ENCODE measurements around the gene AP3S1. TPM values are rescaled to one million over a fixed set of nuclear protein-coding genes. Genes with fewer than 3 reads are reported as not detected.
"Not testable (repeated sequence)": the region's sequence is repeated elsewhere in the genome, so short reads cannot be mapped to it uniquely, and the experiment has no call there.

The AP3S1 gene
- total and polyA plus RNA-seq, 9 donors, result 49.6 to 176 (median 87.2) TPM

DNA sequence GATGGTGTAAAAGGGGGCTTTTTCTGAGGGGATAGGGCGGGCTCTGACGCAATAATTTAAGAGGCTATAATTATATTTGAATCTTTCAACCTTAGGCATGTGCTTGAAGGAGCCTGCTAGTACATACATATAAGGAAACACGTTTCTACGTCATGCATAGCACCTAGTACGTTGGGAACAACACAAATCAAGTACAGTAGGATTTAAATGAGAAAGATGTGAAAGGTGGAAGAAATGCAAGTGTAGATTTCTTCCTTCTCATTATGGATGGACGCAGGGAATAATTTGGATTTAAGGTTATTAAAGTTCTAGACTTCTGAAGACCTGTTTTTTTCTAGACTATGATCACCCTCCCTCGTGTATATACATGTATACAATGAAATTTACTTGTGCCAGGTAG is 24.3 kb upstream of the AP3S1 start:
- no peak overlapping the region for H3K27ac ChIP-seq
- no peaks in the 10 kb centered on the region for H3K9me3 ChIP-seq
- DNase-seq, result no peak
- 81 to 92% (median 89%) methylated on average over 7 of the region's 7 CpGs for WGBS, 3 donors
- no peaks in the 10 kb centered on the region for H3K27me3 ChIP-seq
- TF ChIP-seq POLR2A (IDR thresholded peaks at IDR 0.05), result no peak
- TF ChIP-seq EP300 (IDR thresholded peaks at IDR 0.05), result no peak
- TF ChIP-seq CTCF (IDR thresholded peaks at IDR 0.05), result no peak
- H3K4me3 ChIP-seq, result no peak overlapping the region
- peaks cover 4% of the 10 kb centered on the region for H3K4me1 ChIP-seq (ENCODE audit: insufficient read depth)
- intact Hi-C loops (cut with DNase I), result no loop called here
- H3K36me3 ChIP-seq, result no peaks in the 10 kb centered on the region

DNA sequence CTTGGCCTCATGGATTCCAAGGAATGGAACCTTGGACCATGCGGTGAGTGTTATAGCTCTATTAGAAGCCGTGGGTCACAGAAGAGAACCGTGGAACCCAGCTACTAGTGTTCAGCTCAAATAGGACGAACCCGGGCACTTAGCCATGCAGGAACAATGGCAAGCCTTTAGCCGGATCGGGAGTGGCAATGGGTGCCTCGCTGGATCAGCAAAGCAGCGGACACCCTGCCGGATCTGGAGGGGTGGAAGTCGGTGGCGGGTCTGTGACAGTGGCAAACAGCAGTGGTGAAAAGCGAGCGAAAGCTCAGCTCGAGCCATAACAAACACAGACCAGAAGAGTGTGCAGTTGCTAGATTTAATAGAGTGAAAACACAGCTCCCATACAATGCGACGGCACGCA is 22.9 kb upstream of the AP3S1 start:
- no peaks in the 10 kb centered on the region for H3K9me3 ChIP-seq
- no peaks in the 10 kb centered on the region for H3K27me3 ChIP-seq
- intact Hi-C loops (cut with DNase I), result no loop called here
- no peak for DNase-seq
- H3K36me3 ChIP-seq, result no peaks in the 10 kb centered on the region
- 92 to 96% (median 94%) methylated on average over 18 of the region's 18 CpGs for WGBS, 3 donors
- TF ChIP-seq POLR2A (IDR thresholded peaks at IDR 0.05), result no peak
- TF ChIP-seq CTCF (IDR thresholded peaks at IDR 0.05), result no peak
- no peak for TF ChIP-seq EP300 (IDR thresholded peaks at IDR 0.05)
- H3K4me3 ChIP-seq, result no peak overlapping the region
- H3K27ac ChIP-seq, result no peak overlapping the region
- peaks cover 4% of the 10 kb centered on the region for H3K4me1 ChIP-seq (ENCODE audit: insufficient read depth)

- WGBS, 3 donors, result 87 to 94% (median 90%) methylated on average over 1 of the region's 1 CpG
- Histone ChIP-seq H3K36me3 (no peaks in the 10 kb centered on the region), H3K27ac (no peak overlapping the region), H3K4me1 (ENCODE audit: insufficient read depth) (no peaks in the 10 kb centered on the region), H3K27me3 (no peaks in the 10 kb centered on the region), H3K9me3 (no peaks in the 10 kb centered on the region), H3K4me3 (no peak overlapping the region)
- intact Hi-C loops (cut with DNase I), result no loop called here
- DNase-seq, result no peak
- TF ChIP-seq POLR2A (IDR thresholded peaks at IDR 0.05) (no peak), EP300 (IDR thresholded peaks at IDR 0.05) (no peak), CTCF (IDR thresholded peaks at IDR 0.05) (no peak)
Measured at GRCh38 chr5:115820846-115821245, 20.9 kb upstream of the AP3S1 start.

DNA sequence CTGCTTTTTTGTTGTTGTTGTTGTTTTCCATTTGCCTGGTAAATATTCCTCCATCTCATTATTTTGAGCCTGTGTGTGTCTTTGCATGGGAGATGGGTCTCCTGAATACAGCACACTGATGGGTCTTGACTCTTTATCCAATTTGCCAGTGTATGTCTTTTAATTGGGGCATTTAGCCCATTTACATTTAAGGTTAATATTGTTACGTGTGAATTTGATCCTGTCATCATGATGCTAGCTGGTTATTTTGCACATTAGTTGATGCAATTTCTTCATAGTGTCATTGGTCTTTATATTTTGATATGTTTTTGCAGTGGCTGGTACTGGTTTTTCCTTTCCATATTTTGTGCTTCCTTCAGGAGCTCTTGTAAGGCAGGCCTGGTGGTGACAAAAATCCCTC is 16.8 kb upstream of the AP3S1 start:
- DNase-seq; intact Hi-C loops (cut with DNase I): not testable (repeated sequence)
- WGBS, 3 donors, result 97 to 100% (median 97%) methylated on average over 1 of the region's 1 CpG

GRCh38 chr5:115825948-115826347 is 15.8 kb upstream of the AP3S1 start:
- Histone ChIP-seq H3K36me3 (no peaks in the 10 kb centered on the region), H3K27ac (no peak overlapping the region), H3K9me3 (no peaks in the 10 kb centered on the region), H3K4me1 (ENCODE audit: insufficient read depth) (no peaks in the 10 kb centered on the region), H3K4me3 (no peak overlapping the region), H3K27me3 (no peaks in the 10 kb centered on the region)
- TF ChIP-seq EP300 (IDR thresholded peaks at IDR 0.05), result no peak
- TF ChIP-seq CTCF (IDR thresholded peaks at IDR 0.05), result no peak
- no peak for TF ChIP-seq POLR2A (IDR thresholded peaks at IDR 0.05)
- intact Hi-C loops (cut with DNase I), result no loop called here
- DNase-seq, result no peak
- WGBS, 3 donors, result 96 to 98% (median 98%) methylated on average over 4 of the region's 4 CpGs

More for the DNA sequence above, 16.8 kb upstream of the AP3S1 start:
- H3K27ac ChIP-seq; H3K4me1 ChIP-seq (ENCODE audit: insufficient read depth); H3K36me3 ChIP-seq; H3K4me3 ChIP-seq; H3K9me3 ChIP-seq; H3K27me3 ChIP-seq: not testable (repeated sequence)

Data from ovary (tissue), 9 donors.